Neural crest cell (in vitro differentiated cells): ENCODE results near the gene PTPRCAP. TPM values are rescaled to one million over a fixed set of nuclear protein-coding genes. Genes with fewer than 3 reads are reported as not detected.

Source experiments
- DNase-seq: peaks from one replicate; pipeline ENCODE4 v3.0.0; 2021; ENCODE audit warnings: low read depth, mixed read lengths, low spot score
- H3K27ac Mint-ChIP-seq: one replicate; pipeline ENCODE4 v1.8.0; 2021; ENCODE audit warnings: mild to moderate bottlenecking, mixed read lengths; ENCODE audit not compliant: unreplicated experiment
- H3K27me3 Mint-ChIP-seq: 2 replicates; pipeline ENCODE4 v1.8.0; 2021; ENCODE audit warnings: low read depth, mild to moderate bottlenecking, mixed read lengths
- H3K36me3 Mint-ChIP-seq: 2 replicates; pipeline ENCODE4 v1.8.0; 2021; ENCODE audit warnings: low read depth, mild to moderate bottlenecking, mixed read lengths
- H3K4me1 Mint-ChIP-seq: 2 replicates; pipeline ENCODE4 v1.8.0; 2021; ENCODE audit warnings: mixed read lengths
- H3K4me3 Mint-ChIP-seq: one replicate; pipeline ENCODE4 v1.8.0; 2021; ENCODE audit warnings: mild to moderate bottlenecking, mixed read lengths
- H3K9me3 Mint-ChIP-seq: 2 replicates; pipeline ENCODE4 v1.8.0; 2021; ENCODE audit warnings: mixed read lengths
- total RNA-seq: library from RNA; stranded (reverse); gene quantifications from 2 replicates; pipeline ENCODE4 v1.2.1, GENCODE V29; 2021
- TF ChIP-seq, protein P1 (sequence below): fragments of 200-600 bp; sonication (generic); conservative IDR thresholded peaks from 2 replicates; pipeline ENCODE4 v1.5.0; 2021; ENCODE audit warnings: antibody characterized with exemption, mild to moderate bottlenecking

Gene PTPRCAP
- total RNA-seq, 1 donor from 2014 or later = 0.84 TPM

DNA sequence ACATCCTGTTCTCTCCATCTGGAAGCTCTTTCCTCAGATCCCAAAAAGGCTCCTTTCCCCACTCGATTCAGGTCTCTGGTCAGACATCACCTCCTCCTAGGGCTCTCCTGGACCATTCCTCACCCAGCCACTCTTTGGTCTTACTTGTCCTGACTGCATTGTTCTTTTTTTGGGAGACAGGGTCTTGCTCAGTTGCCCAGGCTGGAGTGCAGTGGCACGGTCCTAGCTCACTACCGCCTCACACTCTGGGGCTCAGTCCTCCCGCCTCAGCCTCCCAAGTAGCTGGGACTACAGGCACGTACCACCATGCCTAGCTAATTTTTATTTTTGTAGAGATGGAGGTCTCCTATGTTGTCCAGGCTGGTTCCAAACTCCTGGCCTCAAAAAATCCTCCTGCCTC, 8.0 kb upstream of the PTPRCAP start:
- Mint-ChIP-seq H3K36me3 (no peaks in the 10 kb centered on the region), H3K4me3 (peak overlapping the region; percentile 88), H3K4me1 (peaks cover 11% of the 10 kb centered on the region), H3K9me3 (no peaks in the 10 kb centered on the region), H3K27me3 (no peaks in the 10 kb centered on the region), H3K27ac (peak overlapping the region; percentile 57)
- no peak for DNase-seq
- TF ChIP-seq, protein P1, sequence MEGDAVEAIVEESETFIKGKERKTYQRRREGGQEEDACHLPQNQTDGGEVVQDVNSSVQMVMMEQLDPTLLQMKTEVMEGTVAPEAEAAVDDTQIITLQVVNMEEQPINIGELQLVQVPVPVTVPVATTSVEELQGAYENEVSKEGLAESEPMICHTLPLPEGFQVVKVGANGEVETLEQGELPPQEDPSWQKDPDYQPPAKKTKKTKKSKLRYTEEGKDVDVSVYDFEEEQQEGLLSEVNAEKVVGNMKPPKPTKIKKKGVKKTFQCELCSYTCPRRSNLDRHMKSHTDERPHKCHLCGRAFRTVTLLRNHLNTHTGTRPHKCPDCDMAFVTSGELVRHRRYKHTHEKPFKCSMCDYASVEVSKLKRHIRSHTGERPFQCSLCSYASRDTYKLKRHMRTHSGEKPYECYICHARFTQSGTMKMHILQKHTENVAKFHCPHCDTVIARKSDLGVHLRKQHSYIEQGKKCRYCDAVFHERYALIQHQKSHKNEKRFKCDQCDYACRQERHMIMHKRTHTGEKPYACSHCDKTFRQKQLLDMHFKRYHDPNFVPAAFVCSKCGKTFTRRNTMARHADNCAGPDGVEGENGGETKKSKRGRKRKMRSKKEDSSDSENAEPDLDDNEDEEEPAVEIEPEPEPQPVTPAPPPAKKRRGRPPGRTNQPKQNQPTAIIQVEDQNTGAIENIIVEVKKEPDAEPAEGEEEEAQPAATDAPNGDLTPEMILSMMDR = no peak

DNA sequence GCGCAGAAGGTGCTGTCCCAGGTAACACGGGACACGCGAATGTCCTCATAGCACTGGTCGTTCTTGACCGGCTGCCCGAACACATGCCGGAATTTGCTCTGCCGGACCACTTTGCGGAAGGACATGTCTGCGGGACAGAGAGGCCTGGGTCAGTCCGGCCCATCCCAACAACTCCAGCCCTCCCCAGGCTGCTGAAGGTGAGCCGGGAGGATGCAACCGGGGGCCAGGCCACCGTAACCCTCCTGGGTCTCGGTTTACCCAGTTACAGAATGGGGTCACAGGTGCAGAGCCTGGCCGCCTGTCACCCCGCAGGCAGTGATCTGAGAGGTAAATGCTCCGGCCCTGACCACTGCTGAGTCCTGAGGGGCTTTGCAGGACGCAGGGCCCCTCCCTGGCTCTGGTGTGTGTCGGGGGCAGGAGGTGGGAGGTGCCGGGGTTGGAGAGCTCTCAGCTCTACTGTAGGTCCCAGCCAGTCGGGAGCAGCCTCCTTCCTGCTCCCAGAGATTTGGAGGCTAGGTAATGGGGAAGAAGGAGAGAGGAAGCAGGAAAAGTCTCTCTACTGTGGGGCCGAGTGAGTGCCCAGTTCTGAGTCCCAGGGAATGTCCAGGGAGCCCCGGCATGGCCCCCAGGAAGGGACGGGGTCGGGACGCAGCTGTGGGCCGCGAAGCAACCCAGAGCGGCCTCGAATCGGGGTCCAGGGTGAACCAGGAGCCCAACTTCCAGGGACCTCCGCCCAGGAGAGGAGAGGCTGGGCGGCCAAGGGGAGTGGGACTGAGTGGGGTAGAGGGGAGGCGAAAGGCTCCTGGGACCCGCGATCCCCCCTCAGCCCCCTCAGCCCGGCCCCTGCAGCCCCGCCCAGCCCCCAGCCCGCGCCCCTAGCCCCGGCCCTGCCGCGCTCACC, 5.3 kb upstream of the PTPRCAP start:
- Mint-ChIP-seq H3K4me3 (peak overlapping the region; percentile 87), H3K36me3 (peaks cover 3% of the 10 kb centered on the region), H3K4me1 (peaks cover 4% of the 10 kb centered on the region), H3K27me3 (no peaks in the 10 kb centered on the region), H3K9me3 (no peaks in the 10 kb centered on the region), H3K27ac (no peak overlapping the region)
- TF ChIP-seq, protein P1 = no peak
- DNase-seq = no peak

DNA sequence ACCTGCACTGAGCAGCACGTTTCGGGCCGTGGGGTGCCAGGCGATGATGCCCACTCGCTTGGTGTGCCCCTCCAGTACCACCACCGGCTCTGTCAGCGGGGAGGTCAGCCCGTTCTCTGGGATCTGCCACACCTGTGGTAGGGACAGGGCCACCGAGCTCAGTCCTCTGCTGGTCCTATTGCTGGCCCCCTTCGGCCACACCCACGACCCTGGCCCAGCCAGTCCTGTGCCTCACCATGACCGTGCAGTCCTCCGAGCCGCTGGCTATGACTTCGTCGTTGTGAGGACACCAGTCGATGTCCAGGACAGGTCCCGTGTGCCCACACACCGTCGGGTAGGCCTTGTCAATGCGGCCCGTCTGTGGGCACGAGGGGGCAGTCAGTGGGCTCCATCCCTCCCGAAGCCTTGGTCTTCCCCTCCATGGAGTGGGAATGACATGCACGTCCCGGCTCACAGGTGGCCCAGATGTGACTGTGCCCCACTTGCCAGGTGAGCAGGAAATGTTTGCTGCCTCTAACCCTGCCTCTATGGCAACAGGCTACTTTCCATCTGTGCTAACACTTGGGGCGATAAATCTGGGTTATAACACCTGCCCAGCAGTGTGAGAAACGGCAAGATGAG, 4.4 kb upstream of the PTPRCAP start:
- no peak for DNase-seq
- Mint-ChIP-seq H3K9me3 (no peaks in the 10 kb centered on the region), H3K36me3 (peaks cover 3% of the 10 kb centered on the region), H3K27me3 (no peaks in the 10 kb centered on the region), H3K4me1 (peaks cover 4% of the 10 kb centered on the region), H3K27ac (peak overlapping the region; percentile 78), H3K4me3 (peak overlapping the region; percentile 87)
- TF ChIP-seq, protein P1 = no peak

DNA sequence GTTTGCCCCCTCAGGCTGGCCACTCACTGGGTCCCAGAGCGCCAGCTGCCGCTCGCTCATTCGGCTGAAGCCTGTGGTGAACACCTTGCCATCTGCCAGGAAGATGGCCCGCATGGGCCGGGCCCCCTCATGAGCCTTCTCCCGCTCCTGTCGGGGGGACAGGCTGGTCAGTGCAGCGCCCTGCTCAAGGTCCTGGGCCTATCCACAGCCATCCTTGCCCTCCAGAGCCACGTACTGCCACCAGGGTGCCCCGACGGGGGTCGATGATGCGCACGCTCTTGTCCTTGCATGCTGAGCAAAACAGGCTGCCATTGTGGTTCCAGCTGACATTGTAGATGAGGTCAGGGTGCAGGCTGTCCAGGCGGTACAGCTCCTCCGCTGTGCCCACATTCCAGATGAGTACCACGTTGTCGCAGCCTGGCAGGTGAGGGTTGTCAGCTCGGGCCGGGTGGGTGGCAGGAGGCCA, 3.6 kb upstream of the PTPRCAP start:
- Mint-ChIP-seq H3K27ac (no peak overlapping the region), H3K4me3 (peak overlapping the region; percentile 68), H3K27me3 (no peaks in the 10 kb centered on the region), H3K36me3 (peaks cover 3% of the 10 kb centered on the region), H3K4me1 (peaks cover 4% of the 10 kb centered on the region), H3K9me3 (no peaks in the 10 kb centered on the region)
- DNase-seq = no peak
- TF ChIP-seq, protein P1 = no peak

DNA sequence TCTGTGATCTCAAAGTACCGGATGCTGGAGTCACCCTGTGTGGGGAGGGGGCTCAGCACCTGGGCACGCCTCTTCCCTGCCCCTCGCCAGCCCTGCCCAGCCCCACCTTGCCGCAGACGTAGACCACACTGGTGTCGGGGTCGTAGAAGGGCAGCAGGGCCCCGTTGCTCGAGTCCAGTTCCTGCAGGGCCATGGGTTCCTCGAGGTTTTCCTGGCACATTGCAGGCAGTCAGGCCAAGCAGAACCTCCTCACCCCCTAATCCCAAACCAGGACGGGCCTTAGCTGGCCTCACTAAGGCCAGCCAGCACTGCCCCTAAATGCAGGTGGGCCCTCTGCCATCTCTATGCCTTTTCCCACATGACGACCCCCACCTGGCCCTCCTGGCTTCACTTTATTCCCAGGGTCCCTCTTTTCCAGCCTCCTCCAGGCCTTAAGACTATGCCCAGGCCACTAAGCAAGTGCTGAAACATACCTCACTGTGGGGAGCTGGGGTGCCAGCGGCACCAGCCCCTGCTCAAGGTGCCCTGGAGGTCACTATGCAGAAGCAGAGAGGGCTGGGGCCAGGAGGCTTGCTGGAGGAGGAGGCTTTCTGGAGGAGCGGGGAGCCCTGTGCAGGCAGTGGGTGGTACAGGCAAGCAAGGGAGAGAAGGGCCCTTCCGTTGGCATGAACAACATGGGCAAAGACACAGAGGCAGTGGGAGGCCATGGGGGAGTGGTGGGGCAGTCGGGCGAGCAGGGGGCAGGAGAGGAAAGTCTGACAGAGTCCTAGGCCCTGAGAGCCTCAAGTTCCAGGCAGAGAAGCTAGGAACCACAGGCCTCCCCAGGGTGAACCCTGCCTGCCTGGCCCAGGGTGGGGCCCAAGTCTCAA, 3.0 kb upstream of the PTPRCAP start:
- TF ChIP-seq, protein P1 = no peak
- no peaks in the 10 kb centered on the region for H3K27me3 Mint-ChIP-seq
- peak overlapping the region; percentile 68 for H3K4me3 Mint-ChIP-seq
- H3K4me1 Mint-ChIP-seq = peaks cover 4% of the 10 kb centered on the region
- H3K36me3 Mint-ChIP-seq = peaks cover 3% of the 10 kb centered on the region
- DNase-seq = no peak
- H3K9me3 Mint-ChIP-seq = no peaks in the 10 kb centered on the region
- no peak overlapping the region for H3K27ac Mint-ChIP-seq
